ENCODE results near the gene NDUFV2.

NDUFV2 gene

GRCh38 chr18:9109523-9109922 lies 7.0 kb downstream of the NDUFV2 start:
- no peak overlapping the region for H3K4me3 ChIP-seq (ENCODE audit: low read length)
- peaks cover 31% of the 10 kb centered on the region for H3K4me1 ChIP-seq (ENCODE audit: insufficient read depth, low read length)
- H3K9me3 ChIP-seq (ENCODE audit: low read length) = no peaks in the 10 kb centered on the region
- H2AFZ ChIP-seq (ENCODE audit: low read depth, low read length) = no peak overlapping the region
- peaks cover 20% of the 10 kb centered on the region for H3K36me3 ChIP-seq (ENCODE audit: insufficient read depth, low read length)
- H3K27me3 ChIP-seq (ENCODE audit: insufficient read depth, low read length) = no peaks in the 10 kb centered on the region

GRCh38 chr18:9113468-9114149 lies 11.1 kb downstream of the NDUFV2 start:
- peaks cover 23% of the 10 kb centered on the region for H3K36me3 ChIP-seq (ENCODE audit: insufficient read depth, low read length)
- no peaks in the 10 kb centered on the region for H3K9me3 ChIP-seq (ENCODE audit: low read length)
- H3K27me3 ChIP-seq (ENCODE audit: insufficient read depth, low read length) = no peaks in the 10 kb centered on the region
- no peak overlapping the region for H2AFZ ChIP-seq (ENCODE audit: low read depth, low read length)
- H3K4me1 ChIP-seq (ENCODE audit: insufficient read depth, low read length) = peaks cover 8% of the 10 kb centered on the region
- no peak overlapping the region for H3K4me3 ChIP-seq (ENCODE audit: low read length)

GRCh38 chr18:9115984-9116383 lies 13.5 kb downstream of the NDUFV2 start:
- Histone ChIP-seq H3K4me3 (ENCODE audit: low read length) (no peak overlapping the region), H3K36me3 (ENCODE audit: insufficient read depth, low read length) (peaks cover 40% of the 10 kb centered on the region), H3K9me3 (ENCODE audit: low read length) (no peaks in the 10 kb centered on the region), H3K4me1 (ENCODE audit: insufficient read depth, low read length) (no peaks in the 10 kb centered on the region), H2AFZ (ENCODE audit: low read depth, low read length) (no peak overlapping the region), H3K27me3 (ENCODE audit: insufficient read depth, low read length) (no peaks in the 10 kb centered on the region)

GRCh38 chr18:9117980-9118841 lies 15.7 kb downstream of the NDUFV2 start:
- Histone ChIP-seq H3K4me1 (ENCODE audit: insufficient read depth, low read length) (no peaks in the 10 kb centered on the region), H3K36me3 (ENCODE audit: insufficient read depth, low read length) (peaks cover 58% of the 10 kb centered on the region), H3K9me3 (ENCODE audit: low read length) (no peaks in the 10 kb centered on the region), H3K4me3 (ENCODE audit: low read length) (no peak overlapping the region), H3K27me3 (ENCODE audit: insufficient read depth, low read length) (no peaks in the 10 kb centered on the region), H2AFZ (ENCODE audit: low read depth, low read length) (no peak overlapping the region)

GRCh38 chr18:9120796-9121195 lies 18.3 kb downstream of the NDUFV2 start:
- no peaks in the 10 kb centered on the region for H3K9me3 ChIP-seq (ENCODE audit: low read length)

GRCh38 chr18:9123520-9123919 lies 21.0 kb downstream of the NDUFV2 start:
- Histone ChIP-seq H2AFZ (ENCODE audit: low read depth, low read length) (no peak overlapping the region), H3K9me3 (ENCODE audit: low read length) (no peaks in the 10 kb centered on the region), H3K36me3 (ENCODE audit: insufficient read depth, low read length) (peaks cover 91% of the 10 kb centered on the region), H3K4me1 (ENCODE audit: insufficient read depth, low read length) (no peaks in the 10 kb centered on the region), H3K27me3 (ENCODE audit: insufficient read depth, low read length) (no peaks in the 10 kb centered on the region), H3K4me3 (ENCODE audit: low read length) (no peak overlapping the region)

More at GRCh38 chr18:9120796-9121195, 18.3 kb downstream of the NDUFV2 start:
- Histone ChIP-seq H2AFZ (ENCODE audit: low read depth, low read length) (no peak overlapping the region), H3K4me1 (ENCODE audit: insufficient read depth, low read length) (no peaks in the 10 kb centered on the region), H3K4me3 (ENCODE audit: low read length) (no peak overlapping the region), H3K27me3 (ENCODE audit: insufficient read depth, low read length) (no peaks in the 10 kb centered on the region), H3K36me3 (ENCODE audit: insufficient read depth, low read length) (peaks cover 78% of the 10 kb centered on the region)

- H3K36me3 ChIP-seq (ENCODE audit: insufficient read depth, low read length) = peaks cover 92% of the 10 kb centered on the region
- no peak overlapping the region for H3K4me3 ChIP-seq (ENCODE audit: low read length)
- H3K9me3 ChIP-seq (ENCODE audit: low read length) = no peaks in the 10 kb centered on the region
- no peaks in the 10 kb centered on the region for H3K27me3 ChIP-seq (ENCODE audit: insufficient read depth, low read length)
- H3K4me1 ChIP-seq (ENCODE audit: insufficient read depth, low read length) = no peaks in the 10 kb centered on the region
- H2AFZ ChIP-seq (ENCODE audit: low read depth, low read length) = no peak overlapping the region
Observed at GRCh38 chr18:9124824-9125223, 22.3 kb downstream of the NDUFV2 start.

GRCh38 chr18:9126337-9126736 lies 23.8 kb downstream of the NDUFV2 start:
- peaks cover 92% of the 10 kb centered on the region for H3K36me3 ChIP-seq (ENCODE audit: insufficient read depth, low read length)
- H3K4me3 ChIP-seq (ENCODE audit: low read length) = no peak overlapping the region
- H2AFZ ChIP-seq (ENCODE audit: low read depth, low read length) = no peak overlapping the region
- H3K27me3 ChIP-seq (ENCODE audit: insufficient read depth, low read length) = no peaks in the 10 kb centered on the region
- no peaks in the 10 kb centered on the region for H3K4me1 ChIP-seq (ENCODE audit: insufficient read depth, low read length)
- no peaks in the 10 kb centered on the region for H3K9me3 ChIP-seq (ENCODE audit: low read length)

GRCh38 chr18:9130195-9130594 lies 27.7 kb downstream of the NDUFV2 start:
- H3K27me3 ChIP-seq (ENCODE audit: insufficient read depth, low read length) = no peaks in the 10 kb centered on the region
- peaks cover 86% of the 10 kb centered on the region for H3K36me3 ChIP-seq (ENCODE audit: insufficient read depth, low read length)
- H3K4me3 ChIP-seq (ENCODE audit: low read length) = no peak overlapping the region
- no peak overlapping the region for H2AFZ ChIP-seq (ENCODE audit: low read depth, low read length)
- no peaks in the 10 kb centered on the region for H3K9me3 ChIP-seq (ENCODE audit: low read length)
- peaks cover 6% of the 10 kb centered on the region for H3K4me1 ChIP-seq (ENCODE audit: insufficient read depth, low read length)

- Histone ChIP-seq H3K9me3 (ENCODE audit: low read length) (no peaks in the 10 kb centered on the region), H3K4me1 (ENCODE audit: insufficient read depth, low read length) (peaks cover 12% of the 10 kb centered on the region), H3K4me3 (ENCODE audit: low read length) (no peak overlapping the region), H2AFZ (ENCODE audit: low read depth, low read length) (no peak overlapping the region), H3K36me3 (ENCODE audit: insufficient read depth, low read length) (peaks cover 81% of the 10 kb centered on the region), H3K27me3 (ENCODE audit: insufficient read depth, low read length) (no peaks in the 10 kb centered on the region)
Observed at GRCh38 chr18:9130806-9131205, 28.3 kb downstream of the NDUFV2 start.

GRCh38 chr18:9132628-9133027 lies 30.1 kb downstream of the NDUFV2 start:
- H3K9me3 ChIP-seq (ENCODE audit: low read length) = no peaks in the 10 kb centered on the region
- H3K27me3 ChIP-seq (ENCODE audit: insufficient read depth, low read length) = no peaks in the 10 kb centered on the region
- H3K4me1 ChIP-seq (ENCODE audit: insufficient read depth, low read length) = peaks cover 13% of the 10 kb centered on the region
- peaks cover 65% of the 10 kb centered on the region for H3K36me3 ChIP-seq (ENCODE audit: insufficient read depth, low read length)
- H2AFZ ChIP-seq (ENCODE audit: low read depth, low read length) = no peak overlapping the region
- H3K4me3 ChIP-seq (ENCODE audit: low read length) = no peak overlapping the region

- Histone ChIP-seq H3K27me3 (ENCODE audit: insufficient read depth, low read length) (no peaks in the 10 kb centered on the region), H2AFZ (ENCODE audit: low read depth, low read length) (no peak overlapping the region), H3K9me3 (ENCODE audit: low read length) (no peaks in the 10 kb centered on the region), H3K4me1 (ENCODE audit: insufficient read depth, low read length) (peaks cover 19% of the 10 kb centered on the region), H3K36me3 (ENCODE audit: insufficient read depth, low read length) (peaks cover 60% of the 10 kb centered on the region), H3K4me3 (ENCODE audit: low read length) (no peak overlapping the region)
Observed at GRCh38 chr18:9133225-9133624, 30.7 kb downstream of the NDUFV2 start.

- peak overlapping the region; percentile 60 for H3K4me3 ChIP-seq (ENCODE audit: low read length)
Observed at GRCh38 chr18:9135081-9135911, 32.8 kb downstream of the NDUFV2 start.

More at GRCh38 chr18:9135081-9135911, 32.8 kb downstream of the NDUFV2 start:
- Histone ChIP-seq H3K4me1 (ENCODE audit: insufficient read depth, low read length) (peaks cover 39% of the 10 kb centered on the region), H2AFZ (ENCODE audit: low read depth, low read length) (peak overlapping the region; percentile 86), H3K36me3 (ENCODE audit: insufficient read depth, low read length) (peaks cover 39% of the 10 kb centered on the region), H3K9me3 (ENCODE audit: low read length) (no peaks in the 10 kb centered on the region), H3K27me3 (ENCODE audit: insufficient read depth, low read length) (no peaks in the 10 kb centered on the region)
